Superior temporal gyrus (tissue), 1 donor: ENCODE measurements around the gene GPER1.

Experiments used
- DNase-seq: peaks from one replicate; pipeline ENCODE4 v3.0.0-alpha.2; 2016; ENCODE audit errors: extremely low spot score

The GPER1 gene

GRCh38 chr7:1053816-1054370 is 34.0 kb upstream of the GPER1 start:
- DNase-seq, result no peak

GRCh38 chr7:1054438-1054837 is 33.5 kb upstream of the GPER1 start:
- DNase-seq, result peak; percentile 61

- DNase-seq, result peak; percentile 67
Observed at GRCh38 chr7:1054861-1055450, 33.0 kb upstream of the GPER1 start.

GRCh38 chr7:1055491-1055955 is 32.4 kb upstream of the GPER1 start:
- DNase-seq, result no peak

- no peak for DNase-seq
Observed at GRCh38 chr7:1055956-1056784, 31.7 kb upstream of the GPER1 start.

GRCh38 chr7:1056785-1057410 is 31.0 kb upstream of the GPER1 start:
- DNase-seq, result no peak

- no peak for DNase-seq
Observed at GRCh38 chr7:1057416-1058291, 30.3 kb upstream of the GPER1 start.

GRCh38 chr7:1058311-1058710 is 29.6 kb upstream of the GPER1 start:
- no peak for DNase-seq

GRCh38 chr7:1058821-1059199 is 29.1 kb upstream of the GPER1 start:
- peak; percentile 45 for DNase-seq

- DNase-seq, result no peak
Observed at GRCh38 chr7:1059200-1060091, 28.5 kb upstream of the GPER1 start.

- DNase-seq, result no peak
Observed at GRCh38 chr7:1060315-1061072, 27.4 kb upstream of the GPER1 start.

GRCh38 chr7:1061180-1061579 is 26.7 kb upstream of the GPER1 start:
- no peak for DNase-seq

- no peak for DNase-seq
Observed at GRCh38 chr7:1062296-1063294, 25.3 kb upstream of the GPER1 start.

GRCh38 chr7:1063361-1063760 is 24.6 kb upstream of the GPER1 start:
- DNase-seq, result no peak

GRCh38 chr7:1064581-1064980 is 23.3 kb upstream of the GPER1 start:
- no peak for DNase-seq

- no peak for DNase-seq
Observed at GRCh38 chr7:1065263-1065584, 22.7 kb upstream of the GPER1 start.

GRCh38 chr7:1065585-1066241 is 22.2 kb upstream of the GPER1 start:
- peak; percentile 84 for DNase-seq

GRCh38 chr7:1066242-1066588 is 21.7 kb upstream of the GPER1 start:
- DNase-seq, result no peak
